BJ (cell line): ENCODE data around the gene CNNM2. TPM values are rescaled to one million over a fixed set of nuclear protein-coding genes. Genes with fewer than 3 reads are reported as not detected.
"Not testable (repeated sequence)": the region's sequence is repeated elsewhere in the genome, so short reads cannot be mapped to it uniquely, and the experiment has no call there.

ENCODE experiments used
- CTCF ChIA-PET: fragments of 350-600 bp; formaldehyde crosslinking; extraction: SDS; loops from one replicate; lab custom pipeline; 2021; ENCODE audit warnings: antibody characterized with exemption, inconsistent platforms; lab: Yijun Ruan, JAX
- POLR2A ChIA-PET: fragments of 300-600 bp; sonication (Branson Sonifier 250); formaldehyde crosslinking; extraction: SDS; loops from one replicate; lab custom pipeline; 2021; ENCODE audit warnings: antibody characterized with exemption; lab: Charles Lee
- DNase-seq: peaks from one replicate; pipeline ENCODE4 v3.0.0-alpha.2; 2011; ENCODE audit warnings: low read depth
- H3K27me3 ChIP-seq: 2 replicates; pipeline ENCODE4 v1.6.0; 2011; ENCODE audit warnings: low read length; ENCODE audit not compliant: control insufficient read depth, insufficient read depth
- H3K36me3 ChIP-seq: 2 replicates; pipeline ENCODE4 v1.5.1; 2011; ENCODE audit warnings: low read length; ENCODE audit not compliant: control insufficient read depth, insufficient read depth
- H3K4me3 ChIP-seq: 2 replicates; pipeline ENCODE4 v1.5.1; 2011; ENCODE audit warnings: low read depth, mild to moderate bottlenecking, control low read depth, low read length
- CTCF ChIP-seq: IDR thresholded peaks from 2 replicates; pipeline ENCODE4 v1.5.1; 2011; ENCODE audit warnings: low read depth, mild to moderate bottlenecking, control low read depth, inconsistent platforms, low read length, moderate library complexity; ENCODE audit not compliant: insufficient read depth
- polyA plus RNA-seq: library from polyadenylated mRNA; depleted of rRNA; stranded (reverse); fragments of >200 nt; gene quantifications from 2 replicates; pipeline ENCODE4 v1.2.3, GENCODE V29; 2011

The CNNM2 gene
- polyA plus RNA-seq, 1 experiment: 3.7 TPM

GRCh38 chr10:102919992-102920739 is 2.1 kb downstream of the CNNM2 start:
- CTCF ChIA-PET: interaction anchor here (1.0 to 1.8 kb wide), 6 partner anchors 26 to 324 kb away, joined by 3 to 6 read pairs (median 4); no protein-coding TSS in a partner anchor
- POLR2A ChIA-PET: no interaction called here
- H3K27me3 ChIP-seq: no peaks in the 10 kb centered on the region

DNA sequence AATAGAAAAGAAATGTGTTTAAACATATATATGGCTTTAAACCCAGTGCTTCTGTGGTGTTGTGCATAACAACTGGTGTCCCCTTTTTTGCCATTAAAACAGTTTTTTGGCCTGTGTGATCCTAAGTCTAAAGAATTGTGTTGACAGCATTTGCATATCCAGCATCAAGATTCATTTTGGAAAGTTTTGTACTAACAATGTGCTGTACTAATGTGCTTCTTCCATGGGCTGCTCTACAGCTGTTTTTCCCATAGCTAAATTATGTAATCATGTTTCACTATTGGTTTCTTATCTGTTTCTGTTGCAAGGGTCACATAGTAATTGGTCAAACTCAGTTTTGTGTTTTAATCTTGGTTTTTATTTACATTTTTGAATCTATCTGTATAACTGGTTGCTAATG is 5.5 kb downstream of the CNNM2 start:
- ChIA-PET POLR2A (no interaction called here), CTCF (interaction anchor here (0.6 to 1.3 kb wide), 2 partner anchors 14 to 26 kb away, joined by 3 read pairs; no protein-coding TSS in a partner anchor)
- TF ChIP-seq CTCF: no peak
- no peaks in the 10 kb centered on the region for H3K27me3 ChIP-seq
- no peak for DNase-seq
- H3K36me3 ChIP-seq: no peaks in the 10 kb centered on the region
- no peak overlapping the region for H3K4me3 ChIP-seq

More at GRCh38 chr10:102919992-102920739, 2.1 kb downstream of the CNNM2 start:
- Histone ChIP-seq H3K4me3 (peak overlapping the region; percentile 97), H3K36me3 (no peaks in the 10 kb centered on the region)
- DNase-seq: no peak
- TF ChIP-seq CTCF: no peak

DNA sequence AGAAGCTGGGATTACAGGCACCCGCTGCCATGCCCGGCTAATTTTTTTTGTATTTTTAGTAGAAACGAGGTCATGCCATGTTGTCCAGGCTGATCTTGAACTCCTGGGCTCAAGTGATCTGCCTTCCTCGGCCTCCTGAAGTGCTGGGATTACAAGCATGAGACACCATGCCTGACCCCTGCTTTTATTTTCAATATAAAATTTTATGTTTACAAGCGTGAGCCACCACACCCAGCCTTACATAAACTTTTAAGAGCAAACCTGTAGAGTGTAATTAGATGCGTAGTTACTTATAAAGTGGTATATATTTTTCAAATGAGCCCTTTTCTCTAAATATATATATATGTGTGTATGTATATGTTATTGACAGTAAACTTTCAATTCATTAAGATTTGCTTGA is 8.7 kb downstream of the CNNM2 start:
- no peaks in the 10 kb centered on the region for H3K36me3 ChIP-seq
- CTCF ChIA-PET: interaction anchor here (0.5 to 1.1 kb wide), 3 partner anchors 9 to 509 kb away, joined by 3 to 4 read pairs (median 3); partner anchors contain the start of gene CNNM2
- POLR2A ChIA-PET: no interaction called here
- no peak overlapping the region for H3K4me3 ChIP-seq
- no peak for TF ChIP-seq CTCF
- no peak for DNase-seq
- no peaks in the 10 kb centered on the region for H3K27me3 ChIP-seq

- POLR2A ChIA-PET: no interaction called here
Measured at GRCh38 chr10:102927311-102928010, 9.4 kb downstream of the CNNM2 start.

DNA sequence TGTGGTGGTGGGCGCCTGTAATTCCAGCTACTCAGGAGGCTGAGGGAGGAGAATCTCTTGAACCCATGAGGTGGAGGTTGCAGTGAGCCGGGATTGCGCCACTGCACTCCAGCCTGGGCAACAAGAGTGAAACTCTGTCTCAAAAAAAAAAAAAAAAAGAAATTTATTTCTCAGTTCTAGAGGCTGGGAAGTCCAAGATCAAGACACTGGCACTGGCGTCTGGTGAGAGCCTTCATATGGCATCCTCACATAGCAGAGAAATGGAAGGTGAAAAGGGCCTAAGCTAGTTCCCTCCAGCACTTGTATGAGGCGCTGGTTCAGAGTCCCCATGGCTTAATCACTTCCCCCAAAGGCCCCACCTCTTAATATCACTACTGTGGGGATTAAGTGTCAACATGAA is 10.3 kb downstream of the CNNM2 start:
- H3K36me3 ChIP-seq, POLR2A ChIA-PET, H3K4me3 ChIP-seq, H3K27me3 ChIP-seq, DNase-seq, CTCF ChIA-PET: not testable (repeated sequence)

More at GRCh38 chr10:102927311-102928010, 9.4 kb downstream of the CNNM2 start:
- no peak for DNase-seq
- Histone ChIP-seq H3K4me3 (no peak overlapping the region), H3K27me3 (no peaks in the 10 kb centered on the region), H3K36me3 (no peaks in the 10 kb centered on the region)
- no peak for TF ChIP-seq CTCF
- CTCF ChIA-PET: no interaction called here
